IPS-15b (cell line): ENCODE data around the gene NUDCD3.
A peak's percentile ranks its signal among the peaks of the same experiment; 100 is the strongest.

Source experiments
- H3K27me3 ChIP-seq: one replicate; pipeline ENCODE4 v1.6.1; 2013; ENCODE audit warnings: low read length; ENCODE audit not compliant: control insufficient read depth, insufficient read depth
- H3K36me3 ChIP-seq: one replicate; pipeline ENCODE4 v1.6.1; 2013; ENCODE audit warnings: low read length; ENCODE audit not compliant: control insufficient read depth, insufficient read depth
- H3K4me1 ChIP-seq: one replicate; pipeline ENCODE4 v1.6.1; 2013; ENCODE audit warnings: mild to moderate bottlenecking, low read length; ENCODE audit not compliant: control insufficient read depth, insufficient read depth
- H3K4me3 ChIP-seq: one replicate; pipeline ENCODE4 v1.5.1; 2013; ENCODE audit warnings: low read depth, low read length
- H3K9ac ChIP-seq: one replicate; pipeline ENCODE4 v1.6.1; 2013; ENCODE audit warnings: low read depth, mild to moderate bottlenecking, low read length
- H3K9me3 ChIP-seq: one replicate; pipeline ENCODE4 v1.6.1; 2013; ENCODE audit warnings: mild to moderate bottlenecking, low read length; ENCODE audit not compliant: control insufficient read depth, insufficient read depth

Gene NUDCD3

DNA sequence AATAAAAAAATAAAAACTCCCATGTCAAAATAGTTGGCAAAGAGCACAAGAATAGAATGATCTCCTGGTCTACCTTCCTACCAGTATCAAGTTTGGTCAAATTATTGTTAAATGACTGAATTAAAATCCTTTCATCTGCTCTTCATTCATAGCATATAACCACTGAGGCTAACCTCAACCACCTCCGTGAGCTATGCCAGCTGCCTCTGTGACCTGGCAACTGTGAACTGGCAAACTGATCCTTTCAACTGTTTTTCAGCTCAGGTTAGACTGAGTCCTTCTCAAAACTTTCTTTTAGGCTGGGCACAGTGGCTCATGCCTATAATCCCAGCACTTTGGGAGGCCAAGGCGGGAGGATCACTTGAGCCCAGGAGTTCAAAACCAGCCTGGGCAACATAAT, 36.1 kb downstream of the NUDCD3 start:
- H3K4me1 ChIP-seq, result no peaks in the 10 kb centered on the region
- H3K4me3 ChIP-seq, result no peak overlapping the region
- H3K27me3 ChIP-seq, result no peaks in the 10 kb centered on the region
- peaks cover under 1% of the 10 kb centered on the region for H3K36me3 ChIP-seq
- H3K9ac ChIP-seq, result no peak overlapping the region
- no peaks in the 10 kb centered on the region for H3K9me3 ChIP-seq

DNA sequence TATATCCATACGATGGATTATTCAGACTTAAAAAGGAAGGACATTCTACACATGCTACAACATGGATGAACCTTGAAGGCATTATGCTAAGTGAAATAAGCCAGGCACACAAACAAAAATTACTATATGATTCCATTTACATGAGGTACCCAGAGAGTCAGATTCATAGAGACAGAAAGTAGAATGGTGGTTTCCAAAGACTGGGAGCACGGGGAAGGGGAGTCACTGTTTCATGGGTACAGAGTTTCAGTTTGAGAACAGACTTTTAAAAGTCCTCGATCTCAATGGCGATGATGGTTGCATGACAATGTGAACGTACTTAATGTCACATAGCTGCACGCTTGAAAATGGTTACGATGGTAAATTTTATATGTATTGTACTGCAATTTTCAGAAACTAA, 39.3 kb downstream of the NUDCD3 start:
- Histone ChIP-seq H3K27me3 (no peaks in the 10 kb centered on the region), H3K4me3 (no peak overlapping the region), H3K9me3 (no peaks in the 10 kb centered on the region), H3K9ac (no peak overlapping the region), H3K36me3 (peaks cover 3% of the 10 kb centered on the region), H3K4me1 (peaks cover 2% of the 10 kb centered on the region)

DNA sequence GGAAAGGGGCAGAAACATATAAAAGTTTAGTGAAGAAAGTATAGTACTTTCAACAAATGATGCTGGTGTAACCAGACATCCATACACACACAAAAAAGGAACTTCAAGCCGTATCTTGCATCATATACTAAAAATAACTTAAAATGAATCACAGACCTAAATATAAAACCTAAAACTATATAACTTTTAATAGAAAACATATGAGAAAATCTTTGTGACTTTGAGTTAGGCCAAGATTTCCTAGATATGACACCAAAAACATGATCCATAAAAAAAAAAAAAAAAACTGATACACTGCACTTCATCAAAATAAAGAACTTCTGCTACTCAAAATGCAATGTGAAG, 40.9 kb downstream of the NUDCD3 start:
- Histone ChIP-seq H3K4me1 (peaks cover 4% of the 10 kb centered on the region), H3K4me3 (no peak overlapping the region), H3K9ac (peak overlapping the region; percentile 5), H3K9me3 (no peaks in the 10 kb centered on the region), H3K27me3 (no peaks in the 10 kb centered on the region), H3K36me3 (peaks cover 6% of the 10 kb centered on the region)

DNA sequence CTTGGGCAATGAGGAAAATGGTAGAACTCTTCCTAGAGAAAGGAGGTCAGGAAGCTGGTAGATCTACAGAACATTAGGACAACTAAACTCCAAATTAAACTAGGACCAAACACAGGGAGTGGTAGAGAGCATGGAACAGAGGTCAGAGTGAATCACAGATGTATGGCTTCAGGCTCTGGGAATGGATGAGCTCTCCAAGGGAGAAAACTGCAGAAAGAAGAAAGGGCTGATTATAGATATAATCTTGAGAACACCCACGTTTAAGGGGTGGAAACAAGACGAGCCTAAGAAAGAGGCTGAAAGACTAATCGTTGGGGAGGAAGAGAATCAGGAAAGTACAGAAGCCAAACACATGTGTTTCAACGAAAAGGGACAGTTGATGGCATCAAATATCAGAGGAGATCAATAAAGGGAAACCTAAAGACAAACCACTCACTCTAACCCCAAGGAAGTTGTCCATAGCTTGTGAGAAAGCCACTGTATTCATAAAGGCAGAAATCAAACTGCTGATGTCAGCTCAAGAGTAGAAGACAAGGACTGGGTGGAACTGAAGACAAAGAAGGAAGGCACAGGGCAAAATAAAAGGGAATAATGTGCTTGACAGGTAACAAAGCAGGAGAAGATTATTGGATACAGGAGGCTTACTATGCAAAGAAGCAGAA, 41.4 kb downstream of the NUDCD3 start:
- Histone ChIP-seq H3K4me1 (peaks cover 4% of the 10 kb centered on the region), H3K27me3 (no peaks in the 10 kb centered on the region), H3K36me3 (peaks cover 6% of the 10 kb centered on the region), H3K4me3 (no peak overlapping the region), H3K9ac (peak overlapping the region; percentile 5), H3K9me3 (no peaks in the 10 kb centered on the region)

DNA sequence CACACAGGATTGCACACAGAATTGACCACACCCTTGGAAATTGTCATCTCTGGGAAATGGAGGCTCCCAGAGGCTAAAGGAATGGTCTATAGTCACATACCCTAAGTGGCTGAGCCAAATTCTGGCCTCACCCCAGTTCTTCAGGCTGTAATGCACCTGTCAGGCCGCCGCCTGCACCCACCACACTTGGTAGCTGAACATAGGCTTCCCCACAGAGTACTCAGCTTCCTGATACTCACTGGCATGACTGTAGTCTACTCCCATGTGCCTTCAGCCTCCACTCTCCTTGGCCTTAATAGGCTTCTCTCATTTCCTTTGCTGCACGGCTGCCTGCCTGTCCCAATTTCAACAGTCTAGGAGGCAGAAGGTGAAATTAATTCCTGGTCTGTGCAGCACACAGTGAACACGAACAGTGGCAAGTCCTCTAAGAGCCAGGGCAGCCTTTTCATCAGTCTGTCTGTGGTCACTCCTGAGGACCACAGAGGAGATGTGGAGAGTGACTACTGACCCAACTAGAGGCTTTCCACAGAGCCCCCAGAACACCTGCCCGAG, 42.5 kb downstream of the NUDCD3 start:
- H3K4me1 ChIP-seq, result peaks cover 4% of the 10 kb centered on the region
- no peaks in the 10 kb centered on the region for H3K9me3 ChIP-seq
- H3K4me3 ChIP-seq, result no peak overlapping the region
- no peaks in the 10 kb centered on the region for H3K27me3 ChIP-seq
- H3K36me3 ChIP-seq, result peaks cover 6% of the 10 kb centered on the region
- no peak overlapping the region for H3K9ac ChIP-seq

DNA sequence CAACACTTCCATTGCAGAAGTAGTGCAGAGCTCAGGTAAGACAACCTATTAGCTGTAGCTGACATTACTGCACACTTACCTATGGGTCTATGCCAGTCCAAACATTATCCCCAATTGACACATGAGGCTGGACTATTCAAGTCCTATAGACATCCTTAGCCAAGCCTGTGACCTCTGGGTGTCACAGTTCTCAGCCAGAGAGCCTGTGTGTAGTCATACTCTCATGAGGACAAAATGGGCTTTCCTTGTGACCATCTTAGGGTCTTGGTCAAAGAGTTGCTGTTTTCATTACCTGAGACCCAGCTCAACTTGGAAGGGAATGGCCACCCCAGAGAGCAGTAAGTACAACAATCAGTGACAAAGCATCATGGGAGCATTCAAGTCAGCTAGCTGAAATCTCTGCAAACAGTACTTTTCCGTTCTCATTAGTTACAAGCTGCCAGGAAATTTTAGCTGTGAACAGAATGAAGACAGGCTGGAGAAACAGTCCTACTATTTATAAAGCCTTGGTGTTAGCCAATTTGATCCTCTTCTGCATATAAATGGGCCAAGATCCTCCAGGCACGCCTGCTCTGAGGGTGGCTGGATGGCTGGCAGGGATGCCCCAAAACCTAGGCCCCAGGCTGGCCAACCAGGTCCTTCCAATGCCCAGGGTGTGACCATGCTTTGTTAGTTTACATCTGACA, 44.3 kb downstream of the NUDCD3 start:
- Histone ChIP-seq H3K9me3 (no peaks in the 10 kb centered on the region), H3K9ac (no peak overlapping the region), H3K36me3 (peaks cover 6% of the 10 kb centered on the region), H3K27me3 (no peaks in the 10 kb centered on the region), H3K4me1 (peaks cover 4% of the 10 kb centered on the region), H3K4me3 (no peak overlapping the region)

DNA sequence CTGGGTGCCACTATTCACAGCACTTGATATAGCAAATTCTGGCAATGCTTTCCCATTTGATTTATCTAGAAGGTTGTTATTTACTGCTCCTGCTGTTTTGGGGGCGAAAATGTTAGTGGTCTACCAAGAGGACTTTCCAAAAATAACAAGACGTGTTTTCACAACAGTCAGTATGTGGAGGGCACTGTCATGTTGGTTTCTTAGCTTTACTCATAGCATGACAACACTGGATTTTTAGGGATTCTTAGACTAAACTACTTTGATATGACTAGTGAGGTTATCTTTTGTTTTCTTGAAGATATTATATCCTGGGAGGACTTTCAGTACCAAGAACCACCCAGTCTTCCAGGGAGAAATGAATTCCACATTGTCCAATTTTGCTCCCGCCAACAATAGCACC, 49.4 kb downstream of the NUDCD3 start:
- Histone ChIP-seq H3K36me3 (peaks cover 3% of the 10 kb centered on the region), H3K4me1 (peaks cover 2% of the 10 kb centered on the region), H3K4me3 (no peak overlapping the region), H3K9me3 (no peaks in the 10 kb centered on the region), H3K9ac (no peak overlapping the region), H3K27me3 (no peaks in the 10 kb centered on the region)

DNA sequence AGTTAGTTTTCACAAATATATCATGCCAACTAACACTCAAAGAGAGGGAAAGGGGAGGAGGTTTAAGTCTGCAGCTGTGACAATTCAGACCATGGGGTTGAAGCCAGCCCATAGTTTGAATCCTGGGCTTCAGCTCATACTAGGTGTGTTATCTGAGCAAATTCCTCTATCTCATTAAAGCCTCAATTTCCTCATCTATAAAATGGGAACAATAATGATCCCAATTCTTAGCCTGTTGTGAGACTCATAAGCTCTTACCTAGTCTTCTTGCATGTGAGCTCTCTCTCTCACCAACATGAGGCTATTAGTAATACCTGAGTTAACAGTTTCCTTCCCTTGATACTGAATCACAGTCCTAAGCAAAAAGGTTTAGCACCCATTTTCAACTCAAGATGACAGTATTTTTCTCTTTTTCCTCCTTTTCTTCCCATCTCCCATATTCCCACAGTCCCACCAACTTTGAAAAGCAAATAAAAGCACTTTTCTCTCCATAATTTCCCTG, 49.8 kb downstream of the NUDCD3 start:
- Histone ChIP-seq H3K9me3 (no peaks in the 10 kb centered on the region), H3K36me3 (peaks cover 3% of the 10 kb centered on the region), H3K4me1 (no peaks in the 10 kb centered on the region), H3K4me3 (no peak overlapping the region), H3K9ac (no peak overlapping the region), H3K27me3 (no peaks in the 10 kb centered on the region)

DNA sequence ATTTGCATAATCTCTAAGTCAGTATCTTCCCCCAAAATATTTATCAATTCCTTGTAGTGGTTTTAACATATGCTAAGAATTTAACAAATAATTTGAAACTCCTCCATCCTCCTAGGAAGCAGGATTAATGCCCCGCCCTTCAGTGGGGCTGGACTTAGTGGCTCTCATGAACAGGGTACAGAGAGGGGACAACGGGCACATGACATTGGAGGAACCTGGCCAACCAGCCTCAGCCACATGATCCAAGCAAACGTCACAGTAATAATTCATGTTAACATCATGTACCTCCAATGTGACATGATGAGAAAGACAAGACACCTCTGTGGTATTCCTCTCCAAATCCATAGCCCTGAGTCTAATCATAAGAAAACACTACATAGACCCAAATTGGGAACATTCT, 50.5 kb downstream of the NUDCD3 start:
- Histone ChIP-seq H3K27me3 (no peaks in the 10 kb centered on the region), H3K9me3 (no peaks in the 10 kb centered on the region), H3K4me1 (no peaks in the 10 kb centered on the region), H3K36me3 (no peaks in the 10 kb centered on the region), H3K4me3 (no peak overlapping the region), H3K9ac (no peak overlapping the region)

DNA sequence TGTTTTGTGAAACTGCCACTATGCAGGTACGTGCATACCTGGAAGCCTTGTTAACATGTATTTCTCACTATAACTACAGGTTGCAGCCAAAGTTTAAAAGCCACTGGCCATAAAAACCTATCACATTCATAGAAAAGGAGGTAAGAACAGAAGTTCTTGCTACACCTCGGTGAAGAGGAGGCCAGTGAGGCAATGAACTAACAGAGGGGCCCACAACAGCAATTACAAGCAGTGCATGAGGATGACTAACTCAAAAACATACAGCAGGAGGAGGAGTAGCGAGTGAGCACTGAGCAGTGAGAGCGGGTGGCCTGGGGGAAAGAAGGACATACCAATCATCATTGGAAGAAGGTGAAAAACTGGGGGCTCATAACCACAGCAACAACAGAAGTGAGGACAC, 51.6 kb downstream of the NUDCD3 start:
- Histone ChIP-seq H3K9me3 (no peaks in the 10 kb centered on the region), H3K4me3 (no peak overlapping the region), H3K4me1 (no peaks in the 10 kb centered on the region), H3K9ac (no peak overlapping the region), H3K27me3 (no peaks in the 10 kb centered on the region), H3K36me3 (no peaks in the 10 kb centered on the region)

DNA sequence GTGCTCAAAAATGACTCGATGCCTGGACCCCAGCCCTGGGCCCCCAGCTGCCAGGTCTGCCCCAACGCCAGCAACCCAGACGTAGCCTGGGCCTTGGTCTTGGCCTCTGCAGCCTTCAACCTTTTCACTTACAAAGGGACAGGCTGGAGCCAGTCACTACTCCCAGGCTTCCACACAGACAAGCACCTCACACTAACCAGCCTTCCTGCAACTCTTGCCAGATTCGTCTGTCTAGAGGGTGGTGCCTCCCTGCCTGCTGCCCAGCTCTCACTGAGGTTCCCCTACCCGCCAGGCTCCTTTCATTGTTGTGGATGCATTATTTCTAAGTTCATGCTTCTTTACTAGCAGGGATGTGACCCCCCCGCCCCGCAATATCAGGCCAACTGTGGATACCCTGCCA, 56.3 kb downstream of the NUDCD3 start:
- Histone ChIP-seq H3K4me3 (no peak overlapping the region), H3K9me3 (no peaks in the 10 kb centered on the region), H3K36me3 (no peaks in the 10 kb centered on the region), H3K4me1 (no peaks in the 10 kb centered on the region), H3K9ac (no peak overlapping the region), H3K27me3 (no peaks in the 10 kb centered on the region)
